GM23248 (cell line): ENCODE measurements around the gene KATNIP.

Source experiments
- EZH2 ChIP-seq: fragments of 200-600 bp; sonication (generic); IDR thresholded peaks from 2 replicates; pipeline ENCODE4 v1.6.1; 2018; ENCODE audit warnings: antibody characterized with exemption, mild to moderate bottlenecking; ENCODE audit not compliant: insufficient read depth, poor library complexity, severe bottlenecking
- EZH2phosphoT487 ChIP-seq: fragments of 200-600 bp; sonication (generic); IDR thresholded peaks from 2 replicates; pipeline ENCODE4 v1.6.1; 2018; ENCODE audit warnings: antibody characterized with exemption, moderate library complexity, mild to moderate bottlenecking, low read depth; ENCODE audit not compliant: insufficient read depth

DNA sequence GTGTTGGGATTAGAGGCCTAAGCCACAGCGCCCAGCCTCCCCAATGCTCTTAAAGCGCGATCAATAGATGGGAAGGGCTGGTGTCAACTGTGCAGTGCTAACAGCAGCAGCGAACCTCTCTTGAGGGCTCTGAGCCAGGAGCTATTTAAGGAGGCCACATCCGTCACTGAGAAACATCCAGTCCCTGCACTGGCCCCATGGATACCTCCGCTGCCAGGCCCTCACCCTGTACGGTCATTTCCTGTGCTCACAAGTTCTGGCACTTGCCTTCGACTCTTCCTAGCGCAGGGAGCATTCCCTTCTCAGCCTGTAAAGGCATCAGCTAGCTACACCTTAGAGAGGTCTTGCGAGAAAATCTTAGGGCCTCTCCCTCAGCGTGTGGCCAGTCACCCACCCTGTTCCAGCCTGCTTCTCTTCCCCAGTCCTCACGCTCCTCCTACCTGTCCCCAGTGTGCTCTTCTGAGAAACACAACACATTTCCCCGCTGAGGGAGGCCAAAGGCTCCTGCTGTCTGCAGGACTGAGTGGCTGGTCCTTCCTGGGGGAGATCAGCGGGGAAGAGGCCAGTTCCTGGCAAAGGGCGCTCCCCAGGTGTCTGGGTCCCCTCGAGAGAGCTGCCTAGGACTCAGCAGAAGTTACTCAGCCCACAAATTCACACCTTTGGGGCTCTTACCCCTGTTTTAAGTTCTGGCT lies 28.8 kb upstream of the KATNIP start:
- TF ChIP-seq EZH2 (no peak), EZH2phosphoT487 (no peak)
